Activated CD8-positive, alpha-beta T cell treated with anti-CD3 and anti-CD28 coated beads, Interleukin-2, amount 10 ng/mL, durations not matched to agents 7 days and 5 days (primary cell): ENCODE measurements around the gene PTRH1. TPM values are rescaled to one million over a fixed set of nuclear protein-coding genes. Genes with fewer than 3 reads are reported as not detected.

Experiments used
- ATAC-seq: fragments of 150-1000 bp; cut with Tn5 transposase; one replicate; pipeline ENCODE4 v1.10.0; 2021; ENCODE audit warnings: moderate library complexity
- CTCF ChIA-PET: fragments of 350-600 bp; sonication (Branson Sonifier 250); formaldehyde crosslinking; loops from one replicate; lab custom pipeline; 2021; ENCODE audit warnings: antibody characterized with exemption; lab: Charles Lee
- POLR2A ChIA-PET: fragments of 350-600 bp; sonication (Branson Sonifier 250); formaldehyde crosslinking; loops from one replicate; lab custom pipeline; 2021; ENCODE audit warnings: antibody characterized with exemption; lab: Charles Lee
- DNase-seq: peaks from one replicate; pipeline ENCODE4 v3.0.0-alpha.2; 2020
- H3K27ac Mint-ChIP-seq: one replicate; pipeline ENCODE4 v1.8.0; 2021; ENCODE audit warnings: mild to moderate bottlenecking, mixed read lengths
- H3K27me3 Mint-ChIP-seq: one replicate; pipeline ENCODE4 v1.8.0; 2021; ENCODE audit warnings: low read depth, mixed read lengths
- H3K36me3 Mint-ChIP-seq: one replicate; pipeline ENCODE4 v1.8.0; 2021; ENCODE audit warnings: low read depth, mixed read lengths
- H3K4me1 Mint-ChIP-seq: one replicate; pipeline ENCODE4 v1.8.0; 2021; ENCODE audit warnings: low read depth, mixed read lengths
- H3K4me3 Mint-ChIP-seq: one replicate; pipeline ENCODE4 v1.8.0; 2021; ENCODE audit warnings: mild to moderate bottlenecking, mixed read lengths
- H3K9me3 Mint-ChIP-seq: one replicate; pipeline ENCODE4 v1.8.0; 2022; ENCODE audit warnings: mixed read lengths; ENCODE audit not compliant: insufficient read depth
- total RNA-seq, 2 experiments: library from RNA; stranded (reverse); gene quantifications; one replicate each; pipeline ENCODE4 v1.2.3, GENCODE V29; 2021

PTRH1 gene
- total RNA-seq, 2 experiments from 2014 or later: 10.2 to 14.1 TPM

DNA sequence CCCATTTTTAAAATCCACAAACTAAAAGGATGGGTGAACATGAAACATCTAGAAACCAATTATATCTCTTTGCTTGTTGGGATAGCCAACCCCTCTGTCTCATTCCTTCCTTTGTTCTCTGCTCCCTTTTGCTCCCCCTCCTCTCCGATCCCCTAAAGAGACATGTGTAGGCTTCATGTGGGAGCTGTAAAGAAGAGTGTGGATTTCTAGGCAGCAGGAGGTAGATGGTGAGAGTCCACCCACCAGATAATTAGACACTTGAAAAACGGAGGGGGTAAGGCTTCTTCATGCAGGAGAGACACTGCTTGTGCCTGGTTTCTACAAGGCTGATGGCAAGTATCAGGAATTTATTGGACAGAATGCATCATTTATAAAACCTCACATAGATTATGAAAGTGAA lies 36.0 kb downstream of the PTRH1 start:
- H3K27me3 Mint-ChIP-seq: no peaks in the 10 kb centered on the region
- H3K36me3 Mint-ChIP-seq: peaks cover 4% of the 10 kb centered on the region
- H3K4me1 Mint-ChIP-seq: no peaks in the 10 kb centered on the region
- H3K9me3 Mint-ChIP-seq: no peaks in the 10 kb centered on the region
- ATAC-seq: no peak
- no peak for DNase-seq
- POLR2A ChIA-PET: no interaction called here
- no peak overlapping the region for H3K4me3 Mint-ChIP-seq
- no peak overlapping the region for H3K27ac Mint-ChIP-seq
- CTCF ChIA-PET: interaction anchor here (1.5 kb wide), 1 partner anchor 55 kb away, joined by 3 read pairs; the partner anchor contains the start of gene TOR2A

DNA sequence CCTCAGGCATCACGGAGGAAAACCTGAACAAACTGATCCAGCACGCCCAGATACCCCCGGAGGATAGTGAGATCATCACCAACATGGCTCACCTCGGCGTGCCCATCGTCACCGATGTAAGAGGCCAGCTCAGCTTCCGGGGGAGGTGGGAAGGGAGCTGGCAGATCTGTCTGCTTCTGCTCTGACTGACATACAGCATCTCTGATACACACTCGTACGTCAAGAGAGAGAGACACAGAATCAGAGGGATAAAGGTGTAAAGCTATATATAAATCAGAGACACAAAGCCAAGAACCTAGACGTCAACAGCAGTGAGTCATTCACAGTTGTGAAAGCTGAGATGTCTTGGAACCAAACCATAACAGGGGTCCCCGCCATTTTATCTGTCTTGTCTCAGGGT lies 38.8 kb downstream of the PTRH1 start:
- H3K27ac Mint-ChIP-seq: no peak overlapping the region
- no peaks in the 10 kb centered on the region for H3K9me3 Mint-ChIP-seq
- no peak overlapping the region for H3K4me3 Mint-ChIP-seq
- ChIA-PET CTCF (interaction anchor here (1.1 to 1.2 kb wide), 2 partner anchors 9 kb away, joined by 3 to 4 read pairs; no protein-coding TSS in a partner anchor), POLR2A (no interaction called here)
- no peak for ATAC-seq
- peaks cover 4% of the 10 kb centered on the region for H3K36me3 Mint-ChIP-seq
- H3K27me3 Mint-ChIP-seq: no peaks in the 10 kb centered on the region
- H3K4me1 Mint-ChIP-seq: no peaks in the 10 kb centered on the region
- DNase-seq: no peak

DNA sequence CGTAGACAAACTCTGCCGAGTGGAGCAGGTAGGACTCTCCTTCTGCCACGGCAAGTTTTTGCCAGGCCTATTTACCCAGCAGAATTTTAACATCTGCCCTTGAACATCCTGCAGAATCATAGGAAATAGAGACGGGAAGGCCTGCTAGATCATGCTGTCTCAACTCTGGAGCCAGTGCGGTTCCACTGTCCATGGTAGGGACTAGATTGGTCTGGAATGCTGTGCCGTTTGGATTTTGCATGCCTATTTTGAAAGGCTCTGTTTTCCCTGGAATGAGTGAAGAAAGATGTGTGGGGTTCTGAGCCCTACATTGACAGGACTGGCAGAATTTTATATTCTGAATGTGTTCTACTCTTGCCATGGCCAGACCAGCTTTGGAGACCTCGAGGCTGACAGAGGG lies 42.2 kb downstream of the PTRH1 start:
- POLR2A ChIA-PET: no interaction called here
- no peaks in the 10 kb centered on the region for H3K9me3 Mint-ChIP-seq
- CTCF ChIA-PET: no interaction called here
- ATAC-seq: no peak
- no peaks in the 10 kb centered on the region for H3K27me3 Mint-ChIP-seq
- H3K4me3 Mint-ChIP-seq: no peak overlapping the region
- DNase-seq: no peak
- no peaks in the 10 kb centered on the region for H3K36me3 Mint-ChIP-seq
- H3K4me1 Mint-ChIP-seq: no peaks in the 10 kb centered on the region
- H3K27ac Mint-ChIP-seq: no peak overlapping the region

DNA sequence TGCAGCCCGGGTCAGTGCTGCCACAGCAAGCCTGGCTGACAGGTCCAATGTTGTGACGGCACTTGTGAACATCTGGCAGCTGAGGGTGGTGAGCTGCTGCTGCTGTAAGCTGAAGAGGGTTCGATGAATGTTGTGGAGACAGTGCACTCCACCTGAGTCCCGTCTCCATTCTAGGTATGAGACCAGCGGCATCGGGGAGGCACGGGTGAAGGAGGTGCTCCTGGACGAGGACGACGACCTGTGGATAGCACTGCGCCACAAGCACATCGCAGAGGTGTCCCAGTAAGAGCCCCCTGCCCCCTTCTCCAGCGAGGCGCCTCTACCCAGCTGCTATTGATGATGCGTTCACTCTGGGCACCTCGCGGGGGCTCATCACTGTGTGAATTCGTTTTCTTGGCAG lies 47.6 kb downstream of the PTRH1 start:
- no peak for DNase-seq
- no peak for ATAC-seq
- CTCF ChIA-PET: interaction anchor here (1.3 to 2.0 kb wide), 2 partner anchors 9 to 67 kb away, joined by 4 to 6 read pairs; partner anchors contain the start of gene TOR2A
- no peaks in the 10 kb centered on the region for H3K4me1 Mint-ChIP-seq
- H3K27ac Mint-ChIP-seq: no peak overlapping the region
- H3K27me3 Mint-ChIP-seq: no peaks in the 10 kb centered on the region
- H3K36me3 Mint-ChIP-seq: no peaks in the 10 kb centered on the region
- POLR2A ChIA-PET: no interaction called here
- no peak overlapping the region for H3K4me3 Mint-ChIP-seq
- no peaks in the 10 kb centered on the region for H3K9me3 Mint-ChIP-seq

DNA sequence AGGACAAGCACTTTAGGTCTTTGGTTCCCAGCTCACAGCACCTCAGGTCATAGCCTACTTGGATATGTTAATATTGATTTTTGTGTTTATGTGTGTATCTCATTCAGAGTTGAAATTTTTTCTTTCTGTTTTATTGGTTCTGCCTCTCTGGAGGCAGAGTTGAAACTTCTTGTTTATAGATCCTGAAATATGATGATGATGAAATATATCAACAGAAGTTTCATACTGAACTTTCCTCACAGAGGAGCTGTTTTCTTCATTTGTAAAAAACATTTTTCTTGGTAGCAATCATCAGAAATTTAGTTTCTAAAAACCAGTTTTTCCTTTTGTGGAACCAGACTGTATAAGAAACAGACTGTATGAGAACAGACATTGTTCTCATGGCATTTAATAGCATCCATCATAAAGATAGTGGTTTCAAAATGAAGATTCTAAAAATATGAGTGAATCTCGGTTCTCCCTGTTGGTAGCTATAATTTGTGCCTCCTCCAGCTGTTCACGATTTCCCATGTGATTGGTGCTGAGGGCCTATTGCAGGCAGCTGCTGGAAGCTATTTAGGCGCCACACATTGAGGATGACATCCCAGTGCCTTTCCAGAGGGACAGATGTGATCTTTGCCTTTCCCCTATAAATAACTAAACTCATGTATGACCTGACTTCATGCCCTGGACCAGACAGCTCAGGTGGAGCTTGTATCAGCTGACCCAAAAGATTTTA lies 48.2 kb downstream of the PTRH1 start:
- no peaks in the 10 kb centered on the region for H3K27me3 Mint-ChIP-seq
- POLR2A ChIA-PET: no interaction called here
- DNase-seq: no peak
- no peaks in the 10 kb centered on the region for H3K4me1 Mint-ChIP-seq
- CTCF ChIA-PET: interaction anchor here (1.3 to 2.0 kb wide), 3 partner anchors 9 to 141 kb away, joined by 3 to 6 read pairs (median 4); partner anchors contain the start of gene TOR2A
- H3K27ac Mint-ChIP-seq: no peak overlapping the region
- H3K36me3 Mint-ChIP-seq: no peaks in the 10 kb centered on the region
- no peak for ATAC-seq
- H3K9me3 Mint-ChIP-seq: no peaks in the 10 kb centered on the region
- no peak overlapping the region for H3K4me3 Mint-ChIP-seq

DNA sequence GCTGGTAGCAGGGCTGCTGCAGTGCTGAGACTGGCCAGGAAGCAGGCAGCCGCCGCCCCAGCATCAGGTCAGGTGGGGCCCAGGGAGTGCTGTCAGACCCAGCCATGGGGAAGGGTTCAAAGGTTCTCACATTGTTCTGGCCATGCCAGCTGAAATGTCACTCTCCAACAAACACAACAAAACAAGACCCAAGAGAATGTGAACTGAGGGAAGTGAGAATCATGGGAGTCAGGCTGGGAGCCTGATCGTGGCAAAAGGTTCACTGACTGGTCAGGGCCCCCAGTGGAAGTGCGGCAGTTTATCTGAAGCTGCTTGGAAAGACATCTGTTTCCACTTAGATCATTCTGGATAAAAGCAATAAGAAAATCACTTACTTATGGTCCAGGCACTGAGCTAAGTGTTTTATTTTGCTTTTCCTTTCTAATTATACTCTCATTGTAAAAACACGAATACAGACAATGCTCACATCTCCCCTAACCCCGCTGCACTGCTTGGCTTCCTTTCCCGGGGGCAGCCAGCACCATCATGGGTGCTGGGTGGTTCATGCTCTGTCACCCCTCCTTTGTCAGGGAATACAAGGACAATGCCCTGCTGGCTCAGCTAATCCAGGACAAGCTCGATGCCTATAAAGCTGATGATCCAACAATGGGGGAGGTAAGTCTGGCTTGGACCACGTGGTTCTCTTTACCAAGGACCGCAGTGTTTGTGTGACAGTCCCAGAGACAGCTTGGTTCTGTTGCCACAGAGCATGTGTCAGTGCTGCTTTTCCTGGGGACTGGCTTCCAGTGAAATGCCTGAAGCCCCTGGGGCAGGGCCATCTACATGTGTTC lies 50.6 kb downstream of the PTRH1 start:
- H3K27ac Mint-ChIP-seq: no peak overlapping the region
- H3K4me3 Mint-ChIP-seq: no peak overlapping the region
- no peaks in the 10 kb centered on the region for H3K36me3 Mint-ChIP-seq
- no peaks in the 10 kb centered on the region for H3K27me3 Mint-ChIP-seq
- DNase-seq: no peak
- ATAC-seq: no peak
- ChIA-PET CTCF (no interaction called here), POLR2A (no interaction called here)
- no peaks in the 10 kb centered on the region for H3K4me1 Mint-ChIP-seq
- H3K9me3 Mint-ChIP-seq: no peaks in the 10 kb centered on the region

DNA sequence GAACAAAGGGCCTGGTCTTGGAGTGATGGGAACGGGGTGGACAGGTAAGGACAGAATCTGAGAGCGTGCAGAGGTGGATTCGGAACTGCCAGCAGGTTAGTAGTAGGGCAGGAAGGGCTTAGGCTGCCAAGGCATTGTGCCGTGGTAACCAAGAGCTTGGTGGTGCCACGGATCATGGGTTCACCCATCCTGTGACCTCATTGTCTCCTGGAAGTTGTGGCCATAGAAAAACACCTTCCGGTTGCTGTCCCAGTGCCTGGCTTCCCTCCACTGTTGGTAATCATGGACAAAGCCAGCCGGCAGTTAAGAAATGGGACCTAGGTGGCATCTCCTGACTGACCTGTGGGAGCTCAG lies 51.2 kb downstream of the PTRH1 start:
- ChIA-PET POLR2A (no interaction called here), CTCF (no interaction called here)
- no peaks in the 10 kb centered on the region for H3K36me3 Mint-ChIP-seq
- H3K4me1 Mint-ChIP-seq: no peaks in the 10 kb centered on the region
- DNase-seq (no peak), ATAC-seq (no peak)
- H3K27me3 Mint-ChIP-seq: no peaks in the 10 kb centered on the region
- H3K4me3 Mint-ChIP-seq: no peak overlapping the region
- no peaks in the 10 kb centered on the region for H3K9me3 Mint-ChIP-seq
- H3K27ac Mint-ChIP-seq: no peak overlapping the region

Other genes starting within 250 kb of the PTRH1 start
- gene STXBP1, start 103.4 kb downstream of the PTRH1 start, total RNA-seq: 10 to 100 TPM; 24.2 to 25.3 TPM
- under 1 TPM in 1 of 2 experiments, not detected in 1; 0.16 TPM for gene CFAP157, start 8.7 kb downstream of the PTRH1 start, total RNA-seq
- gene TTC16, start 416 bp upstream of the PTRH1 start, total RNA-seq: 1 to 10 TPM; 4.7 to 5.0 TPM
- 10 to 100 TPM; 27.0 to 29.1 TPM for gene TOR2A, start 19.6 kb upstream of the PTRH1 start, total RNA-seq
- 10 to 100 TPM; 75.6 to 77.5 TPM for gene SH2D3C, start 63.0 kb upstream of the PTRH1 start, total RNA-seq
- gene CDK9, start 70.4 kb upstream of the PTRH1 start, total RNA-seq: 100 to 1,000 TPM; 132 to 136 TPM
- 10 to 100 TPM; 91.5 to 98.3 TPM for gene FPGS, start 87.2 kb upstream of the PTRH1 start, total RNA-seq
- gene ENG, start 139.0 kb upstream of the PTRH1 start, total RNA-seq: 10 to 100 TPM; 22.9 to 24.3 TPM
- 10 to 100 TPM; 22.4 to 30.4 TPM for gene AK1, start 162.0 kb upstream of the PTRH1 start, total RNA-seq
- gene ST6GALNAC6, start 183.9 kb upstream of the PTRH1 start, total RNA-seq: 10 to 100 TPM; 68.6 to 77.6 TPM
- gene ST6GALNAC4, start 201.4 kb upstream of the PTRH1 start, total RNA-seq: 10 to 100 TPM; 37.0 to 39.7 TPM
- 1 to 10 TPM; 2.6 to 2.7 TPM for gene PIP5KL1, start 215.1 kb upstream of the PTRH1 start, total RNA-seq
- gene DPM2, start 222.2 kb upstream of the PTRH1 start, total RNA-seq: 10 to 100 TPM; 47.9 to 53.8 TPM